ENCODE results near the gene NPRL2.

Gene NPRL2

DNA sequence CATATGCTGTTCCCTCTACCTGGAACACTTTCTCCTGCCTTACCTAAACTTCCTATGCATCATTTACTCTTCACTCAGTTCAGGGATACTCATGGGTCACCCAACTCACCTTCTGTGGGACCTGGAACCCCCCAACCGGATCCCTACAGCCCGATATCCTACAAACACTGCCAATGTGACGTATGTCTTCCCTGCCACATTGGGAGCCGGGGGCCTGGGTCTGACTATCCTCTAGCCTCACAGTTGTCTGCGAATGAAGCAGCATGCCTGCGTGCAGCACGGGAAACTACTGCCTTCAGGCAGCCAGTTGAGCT is 405 bp downstream of the NPRL2 start:
- no peak for DNase-seq (ENCODE audit: low read depth in 3 of 3)

DNA sequence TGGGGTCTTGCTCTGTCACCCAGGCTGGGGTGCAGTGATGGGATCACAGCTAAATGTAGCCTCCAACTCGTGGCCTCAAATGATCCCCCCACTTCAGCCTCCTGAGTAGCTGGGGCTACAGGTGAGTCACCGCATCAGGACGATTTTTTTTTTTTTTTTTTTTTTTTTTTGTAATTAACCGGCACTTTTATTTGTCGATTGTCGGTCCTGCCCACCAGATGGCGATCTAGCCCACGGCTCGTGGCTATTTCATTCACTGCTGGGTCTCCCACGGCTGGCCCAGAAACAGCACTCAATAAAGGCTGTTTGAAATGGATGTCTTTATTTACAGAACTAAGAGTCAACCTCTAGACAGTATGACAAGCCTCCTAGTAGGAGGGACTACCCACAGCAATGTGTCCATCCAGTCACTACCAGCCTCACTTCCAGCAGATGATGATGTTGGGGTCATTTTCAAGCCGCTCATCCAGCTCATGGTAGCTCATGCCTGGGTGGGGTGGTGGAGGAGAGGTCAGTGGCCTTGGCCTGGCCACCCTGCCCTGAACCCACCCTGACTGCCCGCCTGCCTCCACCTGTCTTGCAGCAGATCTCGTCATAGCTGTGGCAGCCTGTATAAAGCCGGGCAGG is 3.3 kb downstream of the NPRL2 start:
- peak; percentile 39 to 57 (median 56) for DNase-seq (ENCODE audit: low read depth in 3 of 3)

- peak; percentile 59 to 70 (median 70) for DNase-seq (ENCODE audit: low read depth in 3 of 3)
Observed at GRCh38 chr3:50345586-50346234, 4.9 kb downstream of the NPRL2 start, which contains the start of gene ZMYND10. Gene ZMYND10, minus strand, starts transcription at chr3:50345732. Its CDS starts 153 bp downstream, at chr3:50345579.

GRCh38 chr3:50345008-50345407 is 5.6 kb downstream of the NPRL2 start:
- DNase-seq (ENCODE audit: low read depth in 3 of 3) = no peak

GRCh38 chr3:50342813-50343633 is 7.6 kb downstream of the NPRL2 start:
- no peak for DNase-seq (ENCODE audit: low read depth in 3 of 3)

- no peak for DNase-seq (ENCODE audit: low read depth in 3 of 3)
Observed at GRCh38 chr3:50341996-50342650, 8.5 kb downstream of the NPRL2 start.

GRCh38 chr3:50341537-50341936 is 9.0 kb downstream of the NPRL2 start:
- no peak for DNase-seq (ENCODE audit: low read depth in 3 of 3)

GRCh38 chr3:50340448-50341329 is 9.9 kb downstream of the NPRL2 start, which contains the start of gene RASSF1:
Gene RASSF1, minus strand, starts transcription at chr3:50340836. Its CDS starts 31 bp downstream, at chr3:50340805.
- DNase-seq (ENCODE audit: low read depth in 3 of 3) = peak in 2 of 3 donors; percentile 56 to 65

DNA sequence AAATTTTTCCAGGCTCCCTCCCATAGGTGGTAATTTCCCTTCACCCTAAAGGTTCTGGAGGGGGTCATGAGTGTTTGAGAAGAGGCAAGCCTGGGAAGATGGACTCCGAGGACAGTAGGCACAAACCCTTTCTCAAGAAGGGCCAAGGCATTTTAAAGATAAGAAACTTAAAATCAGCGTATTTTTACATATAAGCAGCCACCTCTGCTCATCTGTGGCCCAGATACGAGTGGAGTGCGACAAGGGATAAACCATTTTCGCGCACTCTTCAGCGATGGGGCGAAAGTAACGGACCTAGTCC is 10.5 kb downstream of the NPRL2 start:
- no peak for DNase-seq (ENCODE audit: low read depth in 3 of 3)

- no peak for DNase-seq (ENCODE audit: low read depth in 3 of 3)
Observed at GRCh38 chr3:50339485-50340146, 11.0 kb downstream of the NPRL2 start.

DNA sequence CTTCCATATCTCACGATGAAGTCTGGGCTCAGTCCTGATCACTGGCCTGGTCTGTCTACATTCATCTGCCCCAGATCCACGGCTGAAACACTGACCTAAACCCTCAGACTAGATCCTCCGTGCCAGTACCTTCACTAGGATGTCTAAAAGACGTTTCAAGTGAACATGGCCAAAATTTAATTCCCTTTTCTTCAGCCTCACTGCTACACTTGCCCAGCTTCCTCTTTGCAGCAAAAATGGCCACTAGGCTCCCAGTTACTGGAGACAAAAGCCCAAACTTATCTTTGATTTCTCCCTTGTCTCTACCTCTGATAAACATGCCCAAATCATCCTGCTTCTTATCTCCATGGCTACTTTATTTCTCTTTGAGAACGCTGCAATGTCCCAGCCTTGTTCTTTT is 11.6 kb downstream of the NPRL2 start:
- DNase-seq (ENCODE audit: low read depth in 3 of 3) = no peak

GRCh38 chr3:50337175-50337861 is 13.3 kb downstream of the NPRL2 start:
- peak; percentile 94 to 97 (median 95) for DNase-seq (ENCODE audit: low read depth in 3 of 3)

DNA sequence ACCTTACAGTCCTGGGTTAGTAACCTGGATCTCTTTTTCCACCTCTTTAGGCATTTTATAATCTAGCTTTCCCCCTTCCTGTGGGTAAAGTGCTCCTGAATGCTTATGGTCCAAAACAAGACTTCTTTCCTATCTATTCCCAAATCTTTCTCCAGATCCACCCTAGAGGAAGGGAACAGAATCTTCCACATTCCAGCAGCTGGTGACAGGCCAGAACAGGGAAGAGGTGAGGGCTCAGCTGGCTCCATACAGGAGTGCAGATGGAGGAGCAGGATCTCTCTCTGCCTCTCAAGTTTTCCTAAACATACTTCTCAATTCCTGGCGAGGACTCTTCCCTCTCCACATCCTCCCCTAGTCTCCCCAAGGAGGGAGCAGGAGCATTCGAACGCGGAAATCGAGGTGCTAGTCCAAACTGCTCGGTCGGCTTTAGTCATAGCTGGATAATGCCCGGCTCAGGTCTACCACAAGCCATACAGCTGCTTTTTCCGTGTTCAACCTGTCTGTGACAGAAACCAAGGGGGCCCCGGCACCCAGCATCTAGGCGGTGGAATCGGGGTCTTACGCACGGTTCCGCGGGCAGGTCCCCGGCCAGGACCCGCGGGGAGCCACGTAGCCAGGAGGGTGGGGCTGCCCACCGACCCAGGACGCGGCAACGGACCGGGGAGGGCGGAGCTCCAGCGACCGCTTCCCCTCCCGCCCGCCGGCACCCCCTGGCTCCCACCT is 14.0 kb downstream of the NPRL2 start:
- DNase-seq (ENCODE audit: low read depth in 3 of 3) = no peak

DNA sequence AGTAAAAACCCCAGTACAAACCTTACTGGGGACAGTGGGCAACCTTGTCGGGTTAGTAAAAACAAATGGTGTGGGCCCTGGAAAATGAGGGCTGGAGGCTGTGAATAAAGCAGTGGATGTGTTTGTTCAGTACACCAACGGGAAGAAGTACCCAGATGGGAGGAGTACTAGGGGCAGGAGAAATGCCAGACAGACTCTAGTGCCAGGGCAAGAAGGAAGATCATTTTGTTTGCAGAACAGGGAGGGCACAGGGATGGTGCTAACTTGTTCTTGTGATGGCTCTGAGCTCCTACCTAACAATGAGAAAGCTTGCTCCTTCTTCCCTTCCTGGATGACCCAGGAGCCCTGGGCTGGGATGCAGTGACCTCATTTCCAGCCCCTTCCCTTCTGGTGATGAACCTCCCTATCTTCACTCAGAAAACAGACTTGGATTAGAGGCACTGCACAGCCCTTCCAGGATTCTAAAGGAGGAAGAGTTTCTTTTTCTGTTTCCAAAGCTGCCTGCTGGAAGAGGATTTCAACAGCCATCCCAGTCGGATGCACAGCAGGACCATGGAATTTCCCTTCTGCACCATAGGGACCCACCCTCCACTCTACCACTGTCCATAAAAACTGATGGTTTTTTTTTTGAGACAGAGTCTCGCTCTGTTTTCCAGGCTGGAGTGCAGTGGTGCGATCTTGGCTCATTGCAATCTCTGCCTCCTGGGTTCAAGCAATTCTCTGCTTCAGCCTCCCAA is 16.1 kb downstream of the NPRL2 start:
- DNase-seq (ENCODE audit: low read depth in 3 of 3) = no peak

- no peak for DNase-seq (ENCODE audit: low read depth in 3 of 3)
Observed at GRCh38 chr3:50333744-50334328, 16.7 kb downstream of the NPRL2 start.

GRCh38 chr3:50331364-50331907 is 19.1 kb downstream of the NPRL2 start:
- no peak for DNase-seq (ENCODE audit: low read depth in 3 of 3)

DNA sequence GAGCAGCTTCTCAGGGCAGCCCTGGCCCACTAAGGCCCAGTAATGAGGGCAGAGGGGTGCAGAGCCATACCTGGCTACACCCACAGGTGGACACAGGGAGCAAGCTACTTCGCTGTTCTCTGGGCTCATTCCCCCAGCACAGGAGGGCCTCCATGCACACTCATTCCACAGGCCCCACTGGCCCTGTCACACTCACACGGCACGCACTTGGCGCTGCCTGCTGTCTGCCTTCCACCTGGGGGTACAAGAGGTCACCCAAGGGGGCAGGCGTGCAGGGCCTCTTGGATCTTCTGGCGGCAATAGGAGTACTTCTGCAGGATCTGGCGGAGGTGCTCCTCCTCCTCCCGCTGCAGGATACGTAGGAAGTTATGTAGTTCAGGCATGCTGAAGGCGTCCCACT is 20.2 kb downstream of the NPRL2 start:
- DNase-seq (ENCODE audit: low read depth in 3 of 3) = no peak

Data from stimulated activated CD4-positive, alpha-beta T cell treated with anti-CD3 and anti-CD28 coated beads, TNF-alpha, amount 100 ng/mL, for 48 hours (primary cell).